H1 (cell line): ENCODE data around the gene HMCN2. TPM values are rescaled to one million over a fixed set of nuclear protein-coding genes. Genes with fewer than 3 reads are reported as not detected.

ENCODE experiments used
- ASH2L ChIP-seq: fragments of 200-600, 300-600 bp; sonication (generic); IDR thresholded peaks from one replicate; pipeline ENCODE4 v1.7.1; 2017; ENCODE audit warnings: low read length
- E2F6 ChIP-seq: IDR thresholded peaks from 2 replicates; pipeline ENCODE4 v1.6.1; 2012; ENCODE audit warnings: inconsistent platforms
- EZH2 ChIP-seq: fragments of 200-600 bp; sonication (generic); IDR thresholded peaks from 2 replicates; pipeline ENCODE4 v1.7.1; 2012; ENCODE audit warnings: low read depth, mild to moderate bottlenecking, moderate library complexity, low read length, inconsistent platforms; ENCODE audit not compliant: severe bottlenecking
- NRF1 ChIP-seq: IDR thresholded peaks from 2 replicates; pipeline ENCODE4 v1.6.1; 2011; ENCODE audit warnings: mild to moderate bottlenecking, low read depth, low read length, improper control_type of control experiment
- PHF8 ChIP-seq: fragments of 200-600 bp; sonication (generic); conservative IDR thresholded peaks from 2 replicates; pipeline ENCODE4 v1.7.1; 2012; ENCODE audit warnings: low read depth, mild to moderate bottlenecking, inconsistent platforms, low read length, moderate library complexity
- POU5F1 ChIP-seq: IDR thresholded peaks from 2 replicates; pipeline ENCODE4 v1.6.1; 2011; ENCODE audit warnings: low read depth, mild to moderate bottlenecking, low read length, moderate library complexity
- SIX5 ChIP-seq: IDR thresholded peaks from 2 replicates; pipeline ENCODE4 v1.6.1; 2011; ENCODE audit warnings: mild to moderate bottlenecking, low read depth, low read length
- SUZ12 ChIP-seq: fragments of 200-600 bp; sonication (generic); IDR thresholded peaks from 2 replicates; pipeline ENCODE4 v1.6.1; 2012; ENCODE audit warnings: mild to moderate bottlenecking, inconsistent platforms, low read length, moderate library complexity, mixed read lengths
- polyA plus RNA-seq, 7 experiments: library from polyadenylated mRNA; depleted of rRNA in 3 of 7; stranded (reverse) in 5 of 7; unstranded in 2 of 7; fragments of >200 nt in 5 of 7; fragments of 200-250 nt in 2 of 7; gene quantifications; 1 replicate in 5 of 7; 2 replicates in 1 of 7; 4 replicates in 1 of 7; pipeline versions ENCODE4 v1.2.1 to v1.2.3, GENCODE V29; 2011 to 2013; ENCODE audit warnings: missing spikeins in 2 of 7, mixed read lengths in 2 of 7
- total RNA-seq: library from RNA; stranded (reverse); fragmentation: NEBNext Ultra II Directional; extraction: Animal tissue kit (Norgen Biotek cat#: 25700); gene quantifications from 2 replicates; pipeline ENCODE4 v1.2.1, GENCODE V29; 2021
- TF ChIP-seq, protein P1 (sequence below): fragments of 300-600 bp; sonication (generic); IDR thresholded peaks from 2 replicates; pipeline ENCODE4 v1.7.1; 2012; ENCODE audit warnings: low read length, moderate library complexity, mild to moderate bottlenecking, inconsistent platforms; ENCODE audit not compliant: insufficient replicate concordance

HMCN2 gene
- total and polyA plus RNA-seq, 2 of the 8 experiments (the other 6 are each of a cell fraction or from before 2014, with no cell fraction given), result 5.0 to 9.1 TPM

DNA sequence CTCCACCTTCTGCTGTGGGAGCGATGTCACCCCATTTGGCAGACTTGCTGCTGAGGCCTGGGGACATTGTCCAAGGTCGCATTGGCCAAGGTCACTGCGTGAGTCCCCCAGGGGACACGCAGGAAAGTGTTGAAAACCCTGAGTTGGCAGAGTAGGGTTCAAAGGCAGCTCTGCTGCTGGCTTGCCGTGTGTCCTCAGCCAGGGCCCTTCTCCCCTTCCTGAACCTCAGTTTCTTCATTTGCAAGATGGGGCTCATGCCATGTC lies 193.2 kb downstream of the HMCN2 start (continued):
- TF ChIP-seq, protein P1, sequence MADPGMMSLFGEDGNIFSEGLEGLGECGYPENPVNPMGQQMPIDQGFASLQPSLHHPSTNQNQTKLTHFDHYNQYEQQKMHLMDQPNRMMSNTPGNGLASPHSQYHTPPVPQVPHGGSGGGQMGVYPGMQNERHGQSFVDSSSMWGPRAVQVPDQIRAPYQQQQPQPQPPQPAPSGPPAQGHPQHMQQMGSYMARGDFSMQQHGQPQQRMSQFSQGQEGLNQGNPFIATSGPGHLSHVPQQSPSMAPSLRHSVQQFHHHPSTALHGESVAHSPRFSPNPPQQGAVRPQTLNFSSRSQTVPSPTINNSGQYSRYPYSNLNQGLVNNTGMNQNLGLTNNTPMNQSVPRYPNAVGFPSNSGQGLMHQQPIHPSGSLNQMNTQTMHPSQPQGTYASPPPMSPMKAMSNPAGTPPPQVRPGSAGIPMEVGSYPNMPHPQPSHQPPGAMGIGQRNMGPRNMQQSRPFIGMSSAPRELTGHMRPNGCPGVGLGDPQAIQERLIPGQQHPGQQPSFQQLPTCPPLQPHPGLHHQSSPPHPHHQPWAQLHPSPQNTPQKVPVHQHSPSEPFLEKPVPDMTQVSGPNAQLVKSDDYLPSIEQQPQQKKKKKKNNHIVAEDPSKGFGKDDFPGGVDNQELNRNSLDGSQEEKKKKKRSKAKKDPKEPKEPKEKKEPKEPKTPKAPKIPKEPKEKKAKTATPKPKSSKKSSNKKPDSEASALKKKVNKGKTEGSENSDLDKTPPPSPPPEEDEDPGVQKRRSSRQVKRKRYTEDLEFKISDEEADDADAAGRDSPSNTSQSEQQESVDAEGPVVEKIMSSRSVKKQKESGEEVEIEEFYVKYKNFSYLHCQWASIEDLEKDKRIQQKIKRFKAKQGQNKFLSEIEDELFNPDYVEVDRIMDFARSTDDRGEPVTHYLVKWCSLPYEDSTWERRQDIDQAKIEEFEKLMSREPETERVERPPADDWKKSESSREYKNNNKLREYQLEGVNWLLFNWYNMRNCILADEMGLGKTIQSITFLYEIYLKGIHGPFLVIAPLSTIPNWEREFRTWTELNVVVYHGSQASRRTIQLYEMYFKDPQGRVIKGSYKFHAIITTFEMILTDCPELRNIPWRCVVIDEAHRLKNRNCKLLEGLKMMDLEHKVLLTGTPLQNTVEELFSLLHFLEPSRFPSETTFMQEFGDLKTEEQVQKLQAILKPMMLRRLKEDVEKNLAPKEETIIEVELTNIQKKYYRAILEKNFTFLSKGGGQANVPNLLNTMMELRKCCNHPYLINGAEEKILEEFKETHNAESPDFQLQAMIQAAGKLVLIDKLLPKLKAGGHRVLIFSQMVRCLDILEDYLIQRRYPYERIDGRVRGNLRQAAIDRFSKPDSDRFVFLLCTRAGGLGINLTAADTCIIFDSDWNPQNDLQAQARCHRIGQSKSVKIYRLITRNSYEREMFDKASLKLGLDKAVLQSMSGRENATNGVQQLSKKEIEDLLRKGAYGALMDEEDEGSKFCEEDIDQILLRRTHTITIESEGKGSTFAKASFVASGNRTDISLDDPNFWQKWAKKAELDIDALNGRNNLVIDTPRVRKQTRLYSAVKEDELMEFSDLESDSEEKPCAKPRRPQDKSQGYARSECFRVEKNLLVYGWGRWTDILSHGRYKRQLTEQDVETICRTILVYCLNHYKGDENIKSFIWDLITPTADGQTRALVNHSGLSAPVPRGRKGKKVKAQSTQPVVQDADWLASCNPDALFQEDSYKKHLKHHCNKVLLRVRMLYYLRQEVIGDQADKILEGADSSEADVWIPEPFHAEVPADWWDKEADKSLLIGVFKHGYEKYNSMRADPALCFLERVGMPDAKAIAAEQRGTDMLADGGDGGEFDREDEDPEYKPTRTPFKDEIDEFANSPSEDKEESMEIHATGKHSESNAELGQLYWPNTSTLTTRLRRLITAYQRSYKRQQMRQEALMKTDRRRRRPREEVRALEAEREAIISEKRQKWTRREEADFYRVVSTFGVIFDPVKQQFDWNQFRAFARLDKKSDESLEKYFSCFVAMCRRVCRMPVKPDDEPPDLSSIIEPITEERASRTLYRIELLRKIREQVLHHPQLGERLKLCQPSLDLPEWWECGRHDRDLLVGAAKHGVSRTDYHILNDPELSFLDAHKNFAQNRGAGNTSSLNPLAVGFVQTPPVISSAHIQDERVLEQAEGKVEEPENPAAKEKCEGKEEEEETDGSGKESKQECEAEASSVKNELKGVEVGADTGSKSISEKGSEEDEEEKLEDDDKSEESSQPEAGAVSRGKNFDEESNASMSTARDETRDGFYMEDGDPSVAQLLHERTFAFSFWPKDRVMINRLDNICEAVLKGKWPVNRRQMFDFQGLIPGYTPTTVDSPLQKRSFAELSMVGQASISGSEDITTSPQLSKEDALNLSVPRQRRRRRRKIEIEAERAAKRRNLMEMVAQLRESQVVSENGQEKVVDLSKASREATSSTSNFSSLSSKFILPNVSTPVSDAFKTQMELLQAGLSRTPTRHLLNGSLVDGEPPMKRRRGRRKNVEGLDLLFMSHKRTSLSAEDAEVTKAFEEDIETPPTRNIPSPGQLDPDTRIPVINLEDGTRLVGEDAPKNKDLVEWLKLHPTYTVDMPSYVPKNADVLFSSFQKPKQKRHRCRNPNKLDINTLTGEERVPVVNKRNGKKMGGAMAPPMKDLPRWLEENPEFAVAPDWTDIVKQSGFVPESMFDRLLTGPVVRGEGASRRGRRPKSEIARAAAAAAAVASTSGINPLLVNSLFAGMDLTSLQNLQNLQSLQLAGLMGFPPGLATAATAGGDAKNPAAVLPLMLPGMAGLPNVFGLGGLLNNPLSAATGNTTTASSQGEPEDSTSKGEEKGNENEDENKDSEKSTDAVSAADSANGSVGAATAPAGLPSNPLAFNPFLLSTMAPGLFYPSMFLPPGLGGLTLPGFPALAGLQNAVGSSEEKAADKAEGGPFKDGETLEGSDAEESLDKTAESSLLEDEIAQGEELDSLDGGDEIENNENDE, result no peak
- TF ChIP-seq EZH2 (no peak), E2F6 (no peak), ASH2L (no peak), SIX5 (no peak), PHF8 (no peak), POU5F1 (no peak), SUZ12 (no peak), NRF1 (no peak)
